ENCODE measurements around the gene STRN. TPM values are rescaled to one million over a fixed set of nuclear protein-coding genes. Genes with fewer than 3 reads are reported as not detected.

Gene STRN, protein sequence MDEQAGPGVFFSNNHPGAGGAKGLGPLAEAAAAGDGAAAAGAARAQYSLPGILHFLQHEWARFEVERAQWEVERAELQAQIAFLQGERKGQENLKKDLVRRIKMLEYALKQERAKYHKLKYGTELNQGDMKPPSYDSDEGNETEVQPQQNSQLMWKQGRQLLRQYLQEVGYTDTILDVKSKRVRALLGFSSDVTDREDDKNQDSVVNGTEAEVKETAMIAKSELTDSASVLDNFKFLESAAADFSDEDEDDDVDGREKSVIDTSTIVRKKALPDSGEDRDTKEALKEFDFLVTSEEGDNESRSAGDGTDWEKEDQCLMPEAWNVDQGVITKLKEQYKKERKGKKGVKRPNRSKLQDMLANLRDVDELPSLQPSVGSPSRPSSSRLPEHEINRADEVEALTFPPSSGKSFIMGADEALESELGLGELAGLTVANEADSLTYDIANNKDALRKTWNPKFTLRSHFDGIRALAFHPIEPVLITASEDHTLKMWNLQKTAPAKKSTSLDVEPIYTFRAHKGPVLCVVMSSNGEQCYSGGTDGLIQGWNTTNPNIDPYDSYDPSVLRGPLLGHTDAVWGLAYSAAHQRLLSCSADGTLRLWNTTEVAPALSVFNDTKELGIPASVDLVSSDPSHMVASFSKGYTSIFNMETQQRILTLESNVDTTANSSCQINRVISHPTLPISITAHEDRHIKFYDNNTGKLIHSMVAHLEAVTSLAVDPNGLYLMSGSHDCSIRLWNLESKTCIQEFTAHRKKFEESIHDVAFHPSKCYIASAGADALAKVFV
- 32.3 TPM for total RNA-seq

DNA sequence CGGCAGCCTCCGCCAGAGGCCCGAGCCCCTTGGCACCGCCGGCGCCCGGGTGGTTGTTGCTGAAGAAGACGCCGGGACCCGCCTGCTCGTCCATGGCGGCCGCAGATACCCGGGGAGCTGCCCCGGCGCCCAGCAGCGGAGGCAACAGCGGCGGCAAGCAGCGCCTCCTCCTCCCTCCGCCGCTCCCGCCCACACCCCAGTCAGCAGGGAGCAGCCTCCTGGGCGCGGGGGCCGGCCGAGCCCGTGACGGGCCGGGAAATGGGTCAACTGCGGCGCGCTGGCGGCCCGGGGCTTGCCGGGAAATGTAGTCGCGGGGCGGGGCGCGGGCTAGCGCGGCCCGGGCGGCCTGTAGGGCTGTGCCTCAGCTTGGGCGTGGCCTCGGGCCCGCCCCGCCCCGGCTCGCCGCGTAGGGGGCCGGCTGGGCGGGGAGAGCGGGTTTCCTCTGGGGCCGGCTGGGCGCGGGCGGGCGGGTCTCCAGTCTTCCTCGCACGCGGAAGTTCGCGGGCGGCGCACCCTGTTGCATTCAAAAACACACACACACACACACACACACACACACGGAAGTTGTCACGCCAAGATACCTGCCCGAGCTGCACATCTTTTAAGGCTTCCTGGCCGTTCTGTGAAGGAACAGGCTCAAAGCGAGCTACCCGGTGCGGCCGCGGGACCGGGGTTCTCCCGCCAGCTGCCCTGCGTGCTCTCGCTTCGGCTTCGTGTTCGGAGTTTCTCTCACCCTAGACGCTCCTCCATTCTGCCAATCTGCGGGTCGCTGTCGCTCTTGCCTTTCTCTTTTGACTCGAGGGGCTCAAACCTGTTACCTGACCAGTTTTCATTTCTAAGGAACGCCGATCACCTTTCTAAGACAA, at the start of gene STRN:
STRN (minus strand) TSS at position 167 of the 866 bp plus-strand sequence; CDS start at position 94, 73 bp downstream.

Small RNA genes within 50 kb of the gene (small RNA-seq; reads per million reads assigned to genes)
- not detected for gene RNU6-577P

Other genes with a start within 250 kb of the STRN start
- gene HEATR5B, start 117.8 kb upstream of the STRN start, total RNA-seq: 93.2 TPM
- 21.5 TPM for gene GPATCH11, start 118.0 kb upstream of the STRN start, total RNA-seq
- gene EIF2AK2, start 190.4 kb upstream of the STRN start, total RNA-seq: 76.4 TPM
- not detected for gene SULT6B1, start 222.1 kb upstream of the STRN start, total RNA-seq
- 21.9 TPM for gene CEBPZOS, start 230.0 kb upstream of the STRN start, total RNA-seq